Vagina (tissue), 2 donors: ENCODE data around the gene TRAF1. TPM values are rescaled to one million over a fixed set of nuclear protein-coding genes. Genes with fewer than 3 reads are reported as not detected.

Source experiments
- DNase-seq, 2 donors: peaks; one replicate each; pipeline ENCODE4 v3.0.0-alpha.2; 2017; ENCODE audit errors: extremely low spot score in 2 of 2
- H3K27ac ChIP-seq: fragments of 200-600 bp; sonication (generic); one replicate; pipeline ENCODE4 v1.5.1; 2019
- H3K27me3 ChIP-seq: fragments of 200-600 bp; sonication (generic); one replicate; pipeline ENCODE4 v1.5.1; 2019
- H3K36me3 ChIP-seq, 2 donors: fragments of 200-600 bp; sonication (generic); one replicate each; pipeline ENCODE4 v1.5.1; 2017 to 2019
- H3K4me1 ChIP-seq: fragments of 200-600 bp; sonication (generic); one replicate; pipeline ENCODE4 v1.5.1; 2019
- H3K4me3 ChIP-seq, 2 donors: fragments of 200-600 bp; sonication (generic); 1 replicate in 1 of 2; 2 replicates in 1 of 2; pipeline ENCODE4 v1.5.1; 2016 to 2019
- H3K9me3 ChIP-seq: fragments of 200-600 bp; sonication (generic); one replicate; pipeline ENCODE4 v1.5.1; 2019
- CTCF ChIP-seq, 3 experiments: fragments of 450-650 bp in 2 of 3; fragments of 200-600 bp in 1 of 3; sonication (generic) in 1 of 3; IDR thresholded peaks; one replicate each; pipeline ENCODE4 v1.5.1; 2017 to 2019; ENCODE audit warnings: antibody characterized with exemption in 3 of 3, mild to moderate bottlenecking in 2 of 3, moderate library complexity in 2 of 3
- POLR2A ChIP-seq, 2 donors: fragments of 450-650 bp; IDR thresholded peaks; one replicate each; pipeline ENCODE4 v1.6.1; 2017; ENCODE audit warnings: antibody characterized with exemption in 2 of 2, mild to moderate bottlenecking in 2 of 2, moderate library complexity in 2 of 2
- POLR2AphosphoS5 ChIP-seq, 2 donors: sonication (generic); formaldehyde crosslinking; IDR thresholded peaks; one replicate each; pipeline ENCODE4 v1.9.0; 2017; ENCODE audit warnings: antibody characterized with exemption in 2 of 2, mild to moderate bottlenecking in 2 of 2, low read depth in 1 of 2; ENCODE audit not compliant: insufficient read depth in 1 of 2
- intact Hi-C: fragments of 100-400 bp; cut with DNase I; formaldehyde crosslinking; loops from one replicate; pipeline ENCODE4 v1.15.1; 2023
- total RNA-seq: library from RNA; depleted of rRNA; stranded (reverse); fragments of >200 nt; gene quantifications from one replicate; pipeline ENCODE4 v1.2.3, GENCODE V29; 2016

TRAF1 gene
- total RNA-seq, 1 donor from 2014 or later = 6.9 TPM

- Histone ChIP-seq H3K9me3 (no peaks in the 10 kb centered on the region), H3K27ac (peak overlapping the region; percentile 40), H3K36me3 (no peaks in the 10 kb centered on the region), H3K27me3 (no peaks in the 10 kb centered on the region), H3K4me1 (peaks cover 27% of the 10 kb centered on the region), H3K4me3 (no peak overlapping the region)
- intact Hi-C loops = loop anchor here (5.0 kb wide), 1 partner anchor 46 kb away; no protein-coding TSS in a partner anchor
- TF ChIP-seq CTCF (IDR thresholded peaks at IDR 0.05) = no peak
- no peak for TF ChIP-seq POLR2A (IDR thresholded peaks at IDR 0.05)
- TF ChIP-seq POLR2AphosphoS5 (IDR thresholded peaks at IDR 0.05; ENCODE audit: insufficient read depth in 1 of 2, low read depth in 1 of 2) = no peak
- DNase-seq = no peak
These were observed 40.6 kb downstream of the TRAF1 start for GRCh38 chr9:120885958-120886357.

- no peaks in the 10 kb centered on the region for H3K36me3 ChIP-seq
- intact Hi-C loops = loop anchor here (5.0 kb wide), 1 partner anchor 47 kb away; no protein-coding TSS in a partner anchor
- no peak for DNase-seq
- peak overlapping the region; percentile 40 for H3K27ac ChIP-seq
- no peak for TF ChIP-seq POLR2AphosphoS5 (IDR thresholded peaks at IDR 0.05; ENCODE audit: insufficient read depth in 1 of 2, low read depth in 1 of 2)
- no peak for TF ChIP-seq CTCF (IDR thresholded peaks at IDR 0.05)
- TF ChIP-seq POLR2A (IDR thresholded peaks at IDR 0.05) = no peak
- peaks cover 22% of the 10 kb centered on the region for H3K4me1 ChIP-seq
- H3K4me3 ChIP-seq = no peak overlapping the region
- H3K27me3 ChIP-seq = no peaks in the 10 kb centered on the region
- H3K9me3 ChIP-seq = no peaks in the 10 kb centered on the region
These were observed 41.1 kb downstream of the TRAF1 start for GRCh38 chr9:120885457-120885856.

- no peaks in the 10 kb centered on the region for H3K27me3 ChIP-seq
- TF ChIP-seq POLR2AphosphoS5 (IDR thresholded peaks at IDR 0.05; ENCODE audit: insufficient read depth in 1 of 2, low read depth in 1 of 2) (no peak), POLR2A (IDR thresholded peaks at IDR 0.05) (no peak), CTCF (IDR thresholded peaks at IDR 0.05) (no peak)
- no peak overlapping the region for H3K27ac ChIP-seq
- intact Hi-C loops = no loop called here
- H3K4me3 ChIP-seq = no peak overlapping the region
- DNase-seq = no peak
- H3K9me3 ChIP-seq = no peaks in the 10 kb centered on the region
- peaks cover 9% of the 10 kb centered on the region for H3K4me1 ChIP-seq
- H3K36me3 ChIP-seq = no peaks in the 10 kb centered on the region
These were observed 43.0 kb downstream of the TRAF1 start for GRCh38 chr9:120883608-120883996.

- intact Hi-C loops = no loop called here
- DNase-seq = no peak
These were observed 43.5 kb downstream of the TRAF1 start for GRCh38 chr9:120882935-120883607.

More at GRCh38 chr9:120882935-120883607, 43.5 kb downstream of the TRAF1 start:
- TF ChIP-seq POLR2AphosphoS5 (IDR thresholded peaks at IDR 0.05; ENCODE audit: insufficient read depth in 1 of 2, low read depth in 1 of 2) (no peak), CTCF (IDR thresholded peaks at IDR 0.05) (no peak), POLR2A (IDR thresholded peaks at IDR 0.05) (no peak)
- no peak overlapping the region for H3K4me3 ChIP-seq
- peaks cover 12% of the 10 kb centered on the region for H3K4me1 ChIP-seq
- no peaks in the 10 kb centered on the region for H3K9me3 ChIP-seq
- H3K27me3 ChIP-seq = no peaks in the 10 kb centered on the region
- no peaks in the 10 kb centered on the region for H3K36me3 ChIP-seq
- H3K27ac ChIP-seq = no peak overlapping the region
